ENCODE data around the gene SIGLEC10.

DNA sequence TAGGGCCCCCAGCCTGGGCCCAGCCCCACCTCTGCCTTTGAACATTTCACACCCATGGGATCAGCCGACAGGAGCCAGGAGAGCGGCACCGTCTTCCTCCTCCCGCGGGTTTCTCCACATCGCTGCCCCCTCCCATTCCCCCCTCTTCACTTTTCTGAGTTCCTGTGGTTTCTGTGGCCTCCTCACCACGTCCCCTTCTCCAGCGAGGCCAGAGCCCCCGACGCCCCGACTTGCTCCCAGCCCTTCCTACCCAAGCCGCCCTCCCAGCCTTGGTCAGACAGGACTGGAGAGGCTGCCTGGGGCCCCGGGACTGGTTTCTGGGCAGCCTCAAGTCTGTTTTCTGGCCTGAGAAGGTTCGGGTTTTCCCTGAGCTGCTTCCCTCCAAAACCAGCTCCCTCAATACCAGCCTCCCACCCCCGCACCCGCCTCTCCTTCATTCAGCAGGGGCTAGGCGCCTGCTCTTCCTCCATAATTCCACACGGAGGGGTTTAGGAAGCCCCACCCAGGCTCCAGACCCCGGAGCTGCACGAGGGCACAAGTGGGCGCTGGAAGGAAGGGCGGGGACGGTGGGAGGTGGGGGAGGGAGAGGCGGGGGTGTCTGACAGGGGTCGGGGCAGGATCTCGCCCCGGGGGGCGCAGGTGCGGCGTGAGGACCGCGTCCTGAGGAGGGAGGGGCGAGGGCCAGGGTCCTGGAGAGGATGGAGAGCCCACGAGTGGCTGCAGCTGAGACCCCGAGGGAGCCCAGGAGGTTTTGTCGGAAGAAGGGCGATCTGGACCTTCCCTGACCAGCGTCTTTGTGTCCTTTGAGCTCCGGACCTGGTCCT is 4.0 kb upstream of the SIGLEC10 start:
- TF ChIP-seq, protein P1, sequence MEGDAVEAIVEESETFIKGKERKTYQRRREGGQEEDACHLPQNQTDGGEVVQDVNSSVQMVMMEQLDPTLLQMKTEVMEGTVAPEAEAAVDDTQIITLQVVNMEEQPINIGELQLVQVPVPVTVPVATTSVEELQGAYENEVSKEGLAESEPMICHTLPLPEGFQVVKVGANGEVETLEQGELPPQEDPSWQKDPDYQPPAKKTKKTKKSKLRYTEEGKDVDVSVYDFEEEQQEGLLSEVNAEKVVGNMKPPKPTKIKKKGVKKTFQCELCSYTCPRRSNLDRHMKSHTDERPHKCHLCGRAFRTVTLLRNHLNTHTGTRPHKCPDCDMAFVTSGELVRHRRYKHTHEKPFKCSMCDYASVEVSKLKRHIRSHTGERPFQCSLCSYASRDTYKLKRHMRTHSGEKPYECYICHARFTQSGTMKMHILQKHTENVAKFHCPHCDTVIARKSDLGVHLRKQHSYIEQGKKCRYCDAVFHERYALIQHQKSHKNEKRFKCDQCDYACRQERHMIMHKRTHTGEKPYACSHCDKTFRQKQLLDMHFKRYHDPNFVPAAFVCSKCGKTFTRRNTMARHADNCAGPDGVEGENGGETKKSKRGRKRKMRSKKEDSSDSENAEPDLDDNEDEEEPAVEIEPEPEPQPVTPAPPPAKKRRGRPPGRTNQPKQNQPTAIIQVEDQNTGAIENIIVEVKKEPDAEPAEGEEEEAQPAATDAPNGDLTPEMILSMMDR (conservative IDR thresholded peaks at IDR 0.05; ENCODE audit: low read depth, low read length) = no peak
- TF ChIP-seq POLR2A (IDR thresholded peaks at IDR 0.05; ENCODE audit: low read depth, low read length) = no peak
- no peak for TF ChIP-seq RAD21 (IDR thresholded peaks at IDR 0.05; ENCODE audit: low read length)
- TF ChIP-seq, protein P2, sequence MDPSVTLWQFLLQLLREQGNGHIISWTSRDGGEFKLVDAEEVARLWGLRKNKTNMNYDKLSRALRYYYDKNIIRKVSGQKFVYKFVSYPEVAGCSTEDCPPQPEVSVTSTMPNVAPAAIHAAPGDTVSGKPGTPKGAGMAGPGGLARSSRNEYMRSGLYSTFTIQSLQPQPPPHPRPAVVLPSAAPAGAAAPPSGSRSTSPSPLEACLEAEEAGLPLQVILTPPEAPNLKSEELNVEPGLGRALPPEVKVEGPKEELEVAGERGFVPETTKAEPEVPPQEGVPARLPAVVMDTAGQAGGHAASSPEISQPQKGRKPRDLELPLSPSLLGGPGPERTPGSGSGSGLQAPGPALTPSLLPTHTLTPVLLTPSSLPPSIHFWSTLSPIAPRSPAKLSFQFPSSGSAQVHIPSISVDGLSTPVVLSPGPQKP (IDR thresholded peaks at IDR 0.05; ENCODE audit: borderline replicate concordance, low read depth, low read length) = no peak
- TF ChIP-seq RFX5 (IDR thresholded peaks at IDR 0.05; ENCODE audit: low read depth, low read length) = no peak
- TF ChIP-seq SMC3 (IDR thresholded peaks at IDR 0.05; ENCODE audit: low read depth, low read length) = no peak
- TF ChIP-seq BHLHE40 (IDR thresholded peaks at IDR 0.05; ENCODE audit: low read depth, low read length) = no peak
- TF ChIP-seq CEBPB (IDR thresholded peaks at IDR 0.05; ENCODE audit: low read depth, low read length) = no peak

All from IMR-90 (cell line).